Measurements from ENCODE around the gene APOOL. TPM values are rescaled to one million over a fixed set of nuclear protein-coding genes. Genes with fewer than 3 reads are reported as not detected.

The APOOL gene
- total and polyA plus RNA-seq, 8 donors = 17.6 to 25.7 (median 18.7) TPM

DNA sequence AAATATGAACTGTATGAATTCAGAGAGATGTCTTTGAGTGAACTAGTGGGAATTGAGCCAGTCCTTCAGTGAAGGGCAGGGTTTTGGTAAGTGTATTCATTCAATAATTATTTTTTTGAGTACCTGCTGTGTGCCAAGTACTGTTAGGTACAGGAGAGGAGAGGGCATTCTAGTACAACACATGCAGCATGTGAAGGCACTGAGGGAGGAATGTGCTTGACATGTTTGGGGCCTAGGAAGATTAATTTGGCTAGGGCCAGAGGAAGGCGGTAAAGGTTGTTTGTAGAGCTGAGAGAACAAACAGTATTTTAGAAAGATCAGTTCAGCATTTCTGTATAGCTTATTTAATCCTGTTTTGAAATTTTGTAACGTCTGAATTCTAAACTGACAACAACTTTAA is 27.8 kb downstream of the APOOL start:
- no peaks in the 10 kb centered on the region for H3K9me3 ChIP-seq
- intact Hi-C loops (cut with DNase I) = no loop called here
- no peak overlapping the region for H3K4me3 ChIP-seq
- peak; percentile 70 for ATAC-seq
- H3K4me1 ChIP-seq = no peaks in the 10 kb centered on the region
- TF ChIP-seq, protein P1, sequence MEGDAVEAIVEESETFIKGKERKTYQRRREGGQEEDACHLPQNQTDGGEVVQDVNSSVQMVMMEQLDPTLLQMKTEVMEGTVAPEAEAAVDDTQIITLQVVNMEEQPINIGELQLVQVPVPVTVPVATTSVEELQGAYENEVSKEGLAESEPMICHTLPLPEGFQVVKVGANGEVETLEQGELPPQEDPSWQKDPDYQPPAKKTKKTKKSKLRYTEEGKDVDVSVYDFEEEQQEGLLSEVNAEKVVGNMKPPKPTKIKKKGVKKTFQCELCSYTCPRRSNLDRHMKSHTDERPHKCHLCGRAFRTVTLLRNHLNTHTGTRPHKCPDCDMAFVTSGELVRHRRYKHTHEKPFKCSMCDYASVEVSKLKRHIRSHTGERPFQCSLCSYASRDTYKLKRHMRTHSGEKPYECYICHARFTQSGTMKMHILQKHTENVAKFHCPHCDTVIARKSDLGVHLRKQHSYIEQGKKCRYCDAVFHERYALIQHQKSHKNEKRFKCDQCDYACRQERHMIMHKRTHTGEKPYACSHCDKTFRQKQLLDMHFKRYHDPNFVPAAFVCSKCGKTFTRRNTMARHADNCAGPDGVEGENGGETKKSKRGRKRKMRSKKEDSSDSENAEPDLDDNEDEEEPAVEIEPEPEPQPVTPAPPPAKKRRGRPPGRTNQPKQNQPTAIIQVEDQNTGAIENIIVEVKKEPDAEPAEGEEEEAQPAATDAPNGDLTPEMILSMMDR (IDR thresholded peaks at IDR 0.05) = no peak
- H3K36me3 ChIP-seq = no peaks in the 10 kb centered on the region
- H3K27ac ChIP-seq = no peak overlapping the region
- no peak for DNase-seq
- no peaks in the 10 kb centered on the region for H3K27me3 ChIP-seq

DNA sequence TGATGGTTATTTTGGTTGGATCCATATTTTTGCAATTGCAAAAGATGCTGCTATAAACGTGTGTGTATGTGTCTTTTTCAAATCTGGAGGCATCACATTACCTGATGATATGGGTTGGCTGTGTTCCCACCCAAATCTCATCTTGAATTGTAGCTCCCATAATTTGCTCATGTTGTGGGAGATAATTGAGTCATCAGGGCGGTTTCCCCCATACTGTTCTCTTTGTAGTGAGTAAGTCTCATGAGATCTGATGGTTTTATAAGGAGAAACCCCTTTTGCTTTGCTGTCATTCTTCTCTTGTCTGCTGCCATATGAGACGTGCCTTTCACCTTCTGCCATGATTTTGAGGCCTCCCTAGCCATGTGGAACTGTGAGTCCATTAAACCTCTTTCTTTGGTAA is 33.4 kb downstream of the APOOL start:
- ATAC-seq = no peak
- intact Hi-C loops (cut with DNase I) = no loop called here
- no peaks in the 10 kb centered on the region for H3K9me3 ChIP-seq
- H3K27me3 ChIP-seq = no peaks in the 10 kb centered on the region
- DNase-seq = no peak
- H3K4me1 ChIP-seq = no peaks in the 10 kb centered on the region
- no peak overlapping the region for H3K27ac ChIP-seq
- no peak overlapping the region for H3K4me3 ChIP-seq
- no peaks in the 10 kb centered on the region for H3K36me3 ChIP-seq
- TF ChIP-seq, protein P1 (IDR thresholded peaks at IDR 0.05) = no peak

DNA sequence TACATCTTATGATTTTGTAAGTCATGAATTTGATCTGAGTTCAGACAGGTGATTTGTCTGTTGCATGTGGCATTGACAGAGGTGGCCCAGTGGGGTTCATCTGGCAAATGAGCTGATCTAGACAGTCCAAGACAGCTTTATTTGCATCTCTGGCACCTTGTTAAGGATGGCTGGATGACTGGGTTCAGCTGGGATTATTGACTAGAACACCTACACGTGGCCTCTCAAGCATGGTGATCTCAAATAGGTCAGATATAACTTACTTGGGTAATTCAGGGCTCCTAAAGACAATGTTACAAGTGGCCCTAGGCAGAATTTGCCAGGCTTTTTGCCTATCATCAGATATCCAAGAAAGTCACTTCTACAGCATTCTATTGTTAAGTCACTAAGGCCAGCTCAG is 48.0 kb downstream of the APOOL start:
- H3K9me3 ChIP-seq = no peaks in the 10 kb centered on the region
- ATAC-seq (no peak), DNase-seq (no peak)
- H3K4me3 ChIP-seq = no peak overlapping the region
- H3K4me1 ChIP-seq = no peaks in the 10 kb centered on the region
- TF ChIP-seq, protein P1 (IDR thresholded peaks at IDR 0.05) = no peak
- no peaks in the 10 kb centered on the region for H3K27me3 ChIP-seq
- H3K36me3 ChIP-seq = no peaks in the 10 kb centered on the region
- no peak overlapping the region for H3K27ac ChIP-seq
- intact Hi-C loops (cut with DNase I) = no loop called here

DNA sequence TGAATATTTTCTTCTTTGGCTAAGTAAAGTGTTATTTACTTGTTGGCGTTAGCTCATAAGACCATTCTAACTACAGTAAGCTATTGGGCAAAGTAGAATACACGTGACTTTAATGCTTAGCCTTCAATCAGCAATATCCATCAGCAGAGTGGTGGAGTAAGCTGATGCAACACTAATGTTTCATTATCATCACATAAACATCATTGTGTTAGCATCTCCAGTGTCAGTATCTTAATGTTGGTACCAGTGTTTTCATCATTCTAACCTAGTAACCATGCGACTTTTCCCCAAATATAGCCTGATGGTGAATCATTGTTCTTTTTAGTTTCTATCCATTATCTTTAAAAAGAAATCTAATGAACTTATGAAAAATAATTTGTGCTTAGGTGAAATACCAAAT is 48.5 kb downstream of the APOOL start:
- ATAC-seq = no peak
- Histone ChIP-seq H3K4me1 (no peaks in the 10 kb centered on the region), H3K27ac (no peak overlapping the region), H3K4me3 (no peak overlapping the region), H3K27me3 (no peaks in the 10 kb centered on the region), H3K9me3 (no peaks in the 10 kb centered on the region), H3K36me3 (no peaks in the 10 kb centered on the region)
- intact Hi-C loops (cut with DNase I) = no loop called here
- DNase-seq = no peak
- TF ChIP-seq, protein P1 (IDR thresholded peaks at IDR 0.05) = no peak

DNA sequence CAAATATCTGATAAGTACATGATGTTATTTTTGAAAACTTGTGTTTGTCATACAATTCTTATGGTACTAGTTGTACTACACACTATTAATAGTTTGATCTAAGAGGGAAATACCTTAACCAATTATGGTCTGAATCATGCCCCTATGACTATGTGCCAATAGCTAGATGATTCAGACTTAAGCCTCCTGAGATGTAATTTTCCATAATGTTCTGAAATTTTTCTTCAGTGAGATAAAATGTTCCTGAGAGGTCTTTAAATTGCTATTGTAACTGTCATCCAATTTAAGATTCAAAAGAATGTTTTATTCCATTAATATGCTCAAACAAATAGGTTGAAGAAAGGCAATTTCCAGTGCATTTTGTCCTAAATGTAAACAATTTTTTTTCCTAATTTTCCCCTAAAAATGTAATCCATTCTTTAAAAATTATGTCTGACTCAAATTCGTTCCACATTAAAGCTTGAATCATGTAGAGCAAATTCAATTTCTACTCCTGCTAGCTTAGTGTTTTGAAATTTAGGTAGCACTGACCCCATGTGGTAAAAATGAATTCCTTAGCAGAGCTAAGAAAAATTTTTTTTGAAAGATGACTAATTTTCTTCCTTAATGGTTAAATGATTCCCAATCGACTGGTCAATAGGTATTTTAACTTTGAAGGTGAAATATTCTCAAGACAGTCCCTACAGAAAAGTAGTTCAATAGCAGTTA is 49.1 kb downstream of the APOOL start:
- H3K9me3 ChIP-seq = no peaks in the 10 kb centered on the region
- no peak overlapping the region for H3K27ac ChIP-seq
- H3K4me1 ChIP-seq = no peaks in the 10 kb centered on the region
- peak; percentile 31 for ATAC-seq
- no peaks in the 10 kb centered on the region for H3K27me3 ChIP-seq
- intact Hi-C loops (cut with DNase I) = no loop called here
- no peak overlapping the region for H3K4me3 ChIP-seq
- DNase-seq = no peak
- H3K36me3 ChIP-seq = no peaks in the 10 kb centered on the region
- TF ChIP-seq, protein P1 (IDR thresholded peaks at IDR 0.05) = peak in 1 of 2 donors; percentile 8

All from left lung (tissue), 10 donors.